HCT116 (cell line): ENCODE measurements around the gene NOTCH4.

Experiments
- POLR2A ChIP-seq: IDR thresholded peaks from 2 replicates; pipeline ENCODE4 v1.7.0; 2011; ENCODE audit warnings: borderline replicate concordance; ENCODE audit not compliant: insufficient read depth, insufficient read length; ENCODE audit errors: extremely low read depth
- SP1 ChIP-seq: IDR thresholded peaks from 2 replicates; pipeline ENCODE4 v1.6.1; 2012; ENCODE audit warnings: low read depth
- ZFX ChIP-seq: fragments of 450-650 bp; IDR thresholded peaks from 2 replicates; pipeline ENCODE4 v1.6.1; 2017
- TF ChIP-seq, protein P1 (sequence below), 3 experiments: fragments of 200-600 bp in 1 of 3; sonication (generic) in 1 of 3; IDR thresholded peaks in 2 of 3; conservative IDR thresholded peaks in 1 of 3; 2 replicates each; pipeline ENCODE4 v1.5.1; 2012 to 2017; ENCODE audit warnings: low read depth in 2 of 3, low read length in 2 of 3, antibody characterized with exemption in 1 of 3, borderline replicate concordance in 1 of 3, control low read depth in 1 of 3, mild to moderate bottlenecking in 1 of 3, mixed read lengths in 1 of 3, mixed run types in 1 of 3, moderate library complexity in 1 of 3; ENCODE audit not compliant: insufficient read depth in 1 of 3

DNA sequence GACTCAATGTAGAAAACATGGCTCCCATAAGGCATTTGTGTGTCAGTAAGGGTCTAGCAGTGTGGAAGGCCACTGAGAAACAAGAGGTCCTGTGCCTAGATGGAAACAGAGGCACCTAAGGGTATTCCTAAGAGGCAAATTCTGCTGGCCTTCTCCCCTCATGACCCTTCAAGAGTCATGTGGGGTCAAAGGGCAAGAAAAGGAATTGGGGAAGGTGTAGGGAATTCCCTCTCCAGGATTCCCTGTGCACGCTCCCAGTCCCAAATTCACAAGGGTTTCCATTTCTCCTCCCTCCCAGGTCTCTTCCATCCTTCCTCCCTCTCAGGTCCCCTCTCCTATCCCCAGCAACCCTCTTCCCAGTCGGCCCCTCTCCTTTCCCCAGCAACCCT lies 48.6 kb downstream of the NOTCH4 start:
- TF ChIP-seq, protein P1, sequence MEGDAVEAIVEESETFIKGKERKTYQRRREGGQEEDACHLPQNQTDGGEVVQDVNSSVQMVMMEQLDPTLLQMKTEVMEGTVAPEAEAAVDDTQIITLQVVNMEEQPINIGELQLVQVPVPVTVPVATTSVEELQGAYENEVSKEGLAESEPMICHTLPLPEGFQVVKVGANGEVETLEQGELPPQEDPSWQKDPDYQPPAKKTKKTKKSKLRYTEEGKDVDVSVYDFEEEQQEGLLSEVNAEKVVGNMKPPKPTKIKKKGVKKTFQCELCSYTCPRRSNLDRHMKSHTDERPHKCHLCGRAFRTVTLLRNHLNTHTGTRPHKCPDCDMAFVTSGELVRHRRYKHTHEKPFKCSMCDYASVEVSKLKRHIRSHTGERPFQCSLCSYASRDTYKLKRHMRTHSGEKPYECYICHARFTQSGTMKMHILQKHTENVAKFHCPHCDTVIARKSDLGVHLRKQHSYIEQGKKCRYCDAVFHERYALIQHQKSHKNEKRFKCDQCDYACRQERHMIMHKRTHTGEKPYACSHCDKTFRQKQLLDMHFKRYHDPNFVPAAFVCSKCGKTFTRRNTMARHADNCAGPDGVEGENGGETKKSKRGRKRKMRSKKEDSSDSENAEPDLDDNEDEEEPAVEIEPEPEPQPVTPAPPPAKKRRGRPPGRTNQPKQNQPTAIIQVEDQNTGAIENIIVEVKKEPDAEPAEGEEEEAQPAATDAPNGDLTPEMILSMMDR (IDR thresholded peaks at IDR 0.05 in 2 of 3, conservative IDR thresholded peaks at IDR 0.05 in 1 of 3; ENCODE audit: borderline replicate concordance in 1 of 3, insufficient read depth in 1 of 3, low read depth in 2 of 3, low read length in 2 of 3): no peak
- TF ChIP-seq SP1: no peak
- TF ChIP-seq ZFX: no peak
- TF ChIP-seq POLR2A: no peak
